Measurements from ENCODE around the gene NOTCH2NLA.
"Not testable (repeated sequence)": the region's sequence is repeated elsewhere in the genome, so short reads cannot be mapped to it uniquely, and the experiment has no call there.

DNA sequence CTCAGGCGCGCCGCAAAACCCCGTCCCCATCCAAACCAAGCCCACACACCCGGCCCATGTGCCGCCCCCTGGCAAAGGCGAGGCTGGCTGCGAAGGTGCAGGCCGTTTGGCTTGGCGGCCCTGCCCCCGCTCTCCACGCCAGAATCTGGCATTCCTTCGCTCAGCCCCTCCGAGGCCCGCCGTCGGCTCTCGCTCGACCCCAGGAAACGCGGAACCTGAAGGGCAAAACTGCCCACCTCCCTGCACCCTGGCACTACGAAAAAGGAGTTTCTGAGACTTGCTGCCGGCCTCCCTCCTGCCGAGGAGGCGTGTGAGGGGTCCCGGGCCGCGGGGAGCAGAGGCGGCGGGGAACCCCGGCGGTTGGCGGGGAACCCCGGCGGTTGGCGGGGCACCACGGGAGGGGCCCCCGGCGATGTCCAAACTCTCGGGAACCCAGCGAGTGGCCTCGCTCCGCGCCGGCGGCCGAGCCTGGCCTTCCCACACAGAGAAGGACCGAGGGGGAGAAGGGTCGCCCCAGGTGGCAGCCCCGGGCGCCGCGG is 608 bp downstream of the NOTCH2NLA start:
- not testable (repeated sequence) for TF ChIP-seq POLR2AphosphoS5 (IDR thresholded peaks at IDR 0.05; ENCODE audit: low read depth, low read length); POLR2A (IDR thresholded peaks at IDR 0.05; ENCODE audit: low read depth, low read length); SPI1 (IDR thresholded peaks at IDR 0.05; ENCODE audit: low read depth, low read length); PAX5 (IDR thresholded peaks at IDR 0.05; ENCODE audit: insufficient read depth, low read length, severe bottlenecking); TAF1 (IDR thresholded peaks at IDR 0.05; ENCODE audit: low read depth, low read length)

Data from GM12891 (cell line).